ENCODE results near the gene POLR1A.

The POLR1A gene

GRCh38 chr2:86072271-86072858, 33.3 kb downstream of the POLR1A start:
- no peak for TF ChIP-seq CTCF (IDR thresholded peaks at IDR 0.05; ENCODE audit: insufficient read depth, low read depth, low read length, missing control alignments)
- H3K4me3 ChIP-seq (ENCODE audit: low read depth, low read length): no peak overlapping the region
- DNase-seq (ENCODE audit: low read depth): peak; percentile 50

GRCh38 chr2:86070868-86071267, 34.8 kb downstream of the POLR1A start:
- TF ChIP-seq CTCF (IDR thresholded peaks at IDR 0.05; ENCODE audit: insufficient read depth, low read depth, low read length, missing control alignments): no peak

GRCh38 chr2:86069783-86070339, 35.8 kb downstream of the POLR1A start:
- H3K4me3 ChIP-seq (ENCODE audit: low read depth, low read length): no peak overlapping the region
- no peak for DNase-seq (ENCODE audit: low read depth)
- no peak for TF ChIP-seq CTCF (IDR thresholded peaks at IDR 0.05; ENCODE audit: insufficient read depth, low read depth, low read length, missing control alignments)

More at GRCh38 chr2:86070868-86071267, 34.8 kb downstream of the POLR1A start:
- no peak for DNase-seq (ENCODE audit: low read depth)
- H3K4me3 ChIP-seq (ENCODE audit: low read depth, low read length): no peak overlapping the region

GRCh38 chr2:86069091-86069685, 36.5 kb downstream of the POLR1A start:
- no peak for TF ChIP-seq CTCF (IDR thresholded peaks at IDR 0.05; ENCODE audit: insufficient read depth, low read depth, low read length, missing control alignments)
- H3K4me3 ChIP-seq (ENCODE audit: low read depth, low read length): no peak overlapping the region
- DNase-seq (ENCODE audit: low read depth): no peak

- no peak for TF ChIP-seq CTCF (IDR thresholded peaks at IDR 0.05; ENCODE audit: insufficient read depth, low read depth, low read length, missing control alignments)
- no peak overlapping the region for H3K4me3 ChIP-seq (ENCODE audit: low read depth, low read length)
- DNase-seq (ENCODE audit: low read depth): no peak
Measured at GRCh38 chr2:86068648-86069047, 37.0 kb downstream of the POLR1A start.

GRCh38 chr2:86068136-86068588, 37.5 kb downstream of the POLR1A start:
- DNase-seq (ENCODE audit: low read depth): peak; percentile 41
- no peak for TF ChIP-seq CTCF (IDR thresholded peaks at IDR 0.05; ENCODE audit: insufficient read depth, low read depth, low read length, missing control alignments)
- H3K4me3 ChIP-seq (ENCODE audit: low read depth, low read length): no peak overlapping the region
